ENCODE measurements around the gene CX3CL1.

Gene CX3CL1

GRCh38 chr16:57411362-57411976 is 39.2 kb downstream of the CX3CL1 start:
- no peak for TF ChIP-seq CTCF (conservative IDR thresholded peaks at IDR 0.05; ENCODE audit: low read length)
- TF ChIP-seq EZH2phosphoT487 (IDR thresholded peaks at IDR 0.05; ENCODE audit: borderline replicate concordance): no peak
- H3K4me1 ChIP-seq (ENCODE audit: insufficient read depth, low read length, poor library complexity, severe bottlenecking): peaks cover 6% of the 10 kb centered on the region
- no peaks in the 10 kb centered on the region for H3K9me2 ChIP-seq (replicated peaks; ENCODE audit: low read depth, low read length)
- H3K9me3 ChIP-seq (ENCODE audit: insufficient read depth, low read depth, low read length): no peaks in the 10 kb centered on the region
- H3K36me3 ChIP-seq (ENCODE audit: insufficient read depth, low read length): no peaks in the 10 kb centered on the region
- H3K79me2 ChIP-seq (ENCODE audit: insufficient read depth, low read length): no peaks in the 10 kb centered on the region
- H4K20me1 ChIP-seq (ENCODE audit: insufficient read depth, low read length, poor library complexity, severe bottlenecking): no peaks in the 10 kb centered on the region
- no peaks in the 10 kb centered on the region for H3K27me3 ChIP-seq (ENCODE audit: insufficient read depth, low read length, poor library complexity, severe bottlenecking)
- H3K4me3 ChIP-seq (ENCODE audit: low read length, poor library complexity, severe bottlenecking): no peak overlapping the region
- no peak overlapping the region for H3K4me2 ChIP-seq (ENCODE audit: low read depth, low read length, poor library complexity, severe bottlenecking)
- no peak overlapping the region for H3K9ac ChIP-seq (ENCODE audit: low read depth, low read length, poor library complexity, severe bottlenecking)
- no peak overlapping the region for H2AFZ ChIP-seq (ENCODE audit: low read length)
- no peaks in the 10 kb centered on the region for H3F3A ChIP-seq (ENCODE audit: low read depth)

- TF ChIP-seq EZH2phosphoT487 (IDR thresholded peaks at IDR 0.05; ENCODE audit: borderline replicate concordance) (no peak), CTCF (conservative IDR thresholded peaks at IDR 0.05; ENCODE audit: low read length) (no peak)
- no peak overlapping the region for H3K4me2 ChIP-seq (ENCODE audit: low read depth, low read length, poor library complexity, severe bottlenecking)
- H3K9me2 ChIP-seq (replicated peaks; ENCODE audit: low read depth, low read length): no peaks in the 10 kb centered on the region
- no peaks in the 10 kb centered on the region for H3F3A ChIP-seq (ENCODE audit: low read depth)
- H3K4me1 ChIP-seq (ENCODE audit: insufficient read depth, low read length, poor library complexity, severe bottlenecking): peaks cover 10% of the 10 kb centered on the region
- H3K4me3 ChIP-seq (ENCODE audit: low read length, poor library complexity, severe bottlenecking): no peak overlapping the region
- H3K9ac ChIP-seq (ENCODE audit: low read depth, low read length, poor library complexity, severe bottlenecking): no peak overlapping the region
- H2AFZ ChIP-seq (ENCODE audit: low read length): no peak overlapping the region
- H4K20me1 ChIP-seq (ENCODE audit: insufficient read depth, low read length, poor library complexity, severe bottlenecking): no peaks in the 10 kb centered on the region
- H3K36me3 ChIP-seq (ENCODE audit: insufficient read depth, low read length): no peaks in the 10 kb centered on the region
- H3K79me2 ChIP-seq (ENCODE audit: insufficient read depth, low read length): no peaks in the 10 kb centered on the region
- no peaks in the 10 kb centered on the region for H3K27me3 ChIP-seq (ENCODE audit: insufficient read depth, low read length, poor library complexity, severe bottlenecking)
- no peaks in the 10 kb centered on the region for H3K9me3 ChIP-seq (ENCODE audit: insufficient read depth, low read depth, low read length)
These were observed 40.3 kb downstream of the CX3CL1 start for GRCh38 chr16:57412584-57412983.

DNA sequence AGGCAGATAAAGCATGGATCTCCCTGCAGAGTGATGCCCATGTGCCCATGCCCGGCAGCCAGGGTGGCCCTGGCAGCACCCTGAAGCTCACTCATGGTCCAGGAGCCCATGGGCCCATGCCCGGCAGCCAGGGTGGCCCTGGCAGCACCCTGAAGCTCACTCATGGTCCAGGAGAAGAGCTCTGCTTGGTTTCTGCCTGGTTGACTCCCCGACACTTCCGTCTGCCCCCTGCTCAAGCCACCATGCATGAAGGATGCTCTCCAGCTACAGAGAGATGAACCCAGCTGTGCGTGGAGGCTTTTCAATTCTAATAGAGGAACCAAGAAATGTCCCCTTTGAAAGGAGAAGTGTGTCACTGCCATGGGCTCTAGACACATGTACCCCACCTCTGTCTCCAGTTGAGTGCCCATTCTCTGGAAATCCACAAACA is 41.0 kb downstream of the CX3CL1 start:
- Histone ChIP-seq H3K4me3 (ENCODE audit: low read length, poor library complexity, severe bottlenecking) (no peak overlapping the region), H3K9me3 (ENCODE audit: insufficient read depth, low read depth, low read length) (no peaks in the 10 kb centered on the region), H4K20me1 (ENCODE audit: insufficient read depth, low read length, poor library complexity, severe bottlenecking) (no peaks in the 10 kb centered on the region), H3K9ac (ENCODE audit: low read depth, low read length, poor library complexity, severe bottlenecking) (no peak overlapping the region), H3K9me2 (replicated peaks; ENCODE audit: low read depth, low read length) (no peaks in the 10 kb centered on the region), H3K79me2 (ENCODE audit: insufficient read depth, low read length) (no peaks in the 10 kb centered on the region), H3K4me1 (ENCODE audit: insufficient read depth, low read length, poor library complexity, severe bottlenecking) (peaks cover 10% of the 10 kb centered on the region), H3K27me3 (ENCODE audit: insufficient read depth, low read length, poor library complexity, severe bottlenecking) (no peaks in the 10 kb centered on the region), H3K4me2 (ENCODE audit: low read depth, low read length, poor library complexity, severe bottlenecking) (no peak overlapping the region), H2AFZ (ENCODE audit: low read length) (no peak overlapping the region), H3F3A (ENCODE audit: low read depth) (no peaks in the 10 kb centered on the region), H3K36me3 (ENCODE audit: insufficient read depth, low read length) (no peaks in the 10 kb centered on the region)
- TF ChIP-seq EZH2phosphoT487 (IDR thresholded peaks at IDR 0.05; ENCODE audit: borderline replicate concordance) (no peak), CTCF (conservative IDR thresholded peaks at IDR 0.05; ENCODE audit: low read length) (no peak)

Measured in Loucy (cell line).